NCI-H2107 (cell line): ENCODE measurements around the gene RAB3GAP2.
"Not testable (repeated sequence)": the region's sequence is repeated elsewhere in the genome, so short reads cannot be mapped to it uniquely, and the experiment has no call there.

Experiments
- DNase-seq: peaks from one replicate; lab custom pipeline; 2025; lab: John Stamatoyannopoulos, UW

Gene RAB3GAP2

GRCh38 chr1:220195701-220196100 is 76.6 kb downstream of the RAB3GAP2 start:
- DNase-seq: no peak

GRCh38 chr1:220189750-220190347 is 82.4 kb downstream of the RAB3GAP2 start:
- no peak for DNase-seq

DNA sequence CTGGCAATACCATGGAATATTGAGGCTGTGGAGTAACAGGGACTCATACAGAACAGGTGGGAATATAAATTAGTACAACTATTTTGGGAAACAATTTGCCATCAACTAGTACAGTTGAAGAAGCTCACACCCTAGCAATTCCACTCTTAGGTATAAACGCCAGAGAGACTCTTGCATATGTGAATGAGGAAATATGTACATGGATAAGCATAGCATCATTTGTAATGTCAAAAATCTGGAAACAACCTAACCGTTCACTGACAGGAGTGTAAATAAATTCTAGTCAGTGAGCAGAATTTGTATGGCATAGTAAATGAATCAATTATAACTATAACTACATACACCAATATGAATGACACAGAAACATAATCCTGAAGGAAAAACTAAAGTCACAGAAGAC is 83.7 kb downstream of the RAB3GAP2 start:
- DNase-seq: no peak

DNA sequence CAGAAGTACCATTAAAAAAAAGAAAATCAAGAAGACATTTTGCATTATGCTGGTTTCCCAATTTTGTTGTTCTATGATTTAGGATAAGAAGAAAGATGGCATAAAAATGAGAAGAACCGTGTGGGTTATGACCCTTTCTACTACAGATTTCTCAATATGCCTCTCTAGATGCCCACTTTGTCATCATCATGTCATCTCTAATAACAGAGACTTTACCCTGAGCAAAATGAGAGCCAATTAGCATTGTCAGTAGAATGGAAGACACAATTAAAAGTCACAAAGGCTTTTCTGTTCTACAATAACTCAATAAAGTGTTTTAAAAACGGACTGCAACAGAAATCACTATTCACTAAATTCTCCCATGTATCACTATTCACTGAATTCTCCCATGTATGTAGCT is 85.5 kb downstream of the RAB3GAP2 start:
- DNase-seq: no peak

- DNase-seq: no peak
Observed at GRCh38 chr1:220184506-220184905, 87.7 kb downstream of the RAB3GAP2 start.

DNA sequence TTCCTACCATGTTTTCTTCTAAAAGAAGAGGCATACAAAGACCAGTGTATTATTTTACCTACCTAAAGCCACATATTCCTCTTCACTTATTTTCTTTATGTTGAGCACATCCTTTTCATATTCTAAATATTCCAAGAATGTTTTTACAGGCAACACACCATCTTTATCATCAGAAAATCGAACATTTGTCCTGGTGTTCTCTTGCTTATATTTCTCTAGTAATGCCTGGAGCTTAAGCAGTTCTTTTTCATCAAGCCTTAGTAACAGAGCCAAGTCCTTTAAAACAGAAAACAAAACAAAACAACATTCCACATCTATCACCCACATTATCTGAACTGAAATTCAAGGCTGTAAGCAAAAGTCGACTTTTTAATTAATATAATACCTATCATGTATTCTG is 89.6 kb downstream of the RAB3GAP2 start:
- DNase-seq: no peak

- no peak for DNase-seq
Observed at GRCh38 chr1:220182111-220182510, 90.1 kb downstream of the RAB3GAP2 start.

DNA sequence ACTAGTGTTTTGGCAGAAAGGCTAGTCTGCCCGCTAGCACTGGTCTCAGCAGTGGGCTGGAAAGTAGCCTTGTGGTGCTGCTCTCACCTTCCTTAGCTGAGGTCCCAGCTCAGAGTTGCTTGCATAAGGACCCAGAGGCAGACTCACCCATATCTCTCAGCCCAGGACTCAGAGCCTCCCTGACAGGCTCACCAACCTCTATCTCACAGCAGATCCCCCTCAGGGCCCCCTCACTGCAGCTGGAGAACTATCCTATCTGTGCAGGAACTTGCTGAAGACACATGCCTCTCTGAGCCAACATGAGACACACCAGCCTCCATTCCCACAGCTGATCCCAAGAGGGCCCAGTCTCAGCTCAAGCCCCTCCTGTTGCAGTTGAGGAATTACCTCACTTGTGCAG is 95.7 kb downstream of the RAB3GAP2 start:
- DNase-seq: no peak

DNA sequence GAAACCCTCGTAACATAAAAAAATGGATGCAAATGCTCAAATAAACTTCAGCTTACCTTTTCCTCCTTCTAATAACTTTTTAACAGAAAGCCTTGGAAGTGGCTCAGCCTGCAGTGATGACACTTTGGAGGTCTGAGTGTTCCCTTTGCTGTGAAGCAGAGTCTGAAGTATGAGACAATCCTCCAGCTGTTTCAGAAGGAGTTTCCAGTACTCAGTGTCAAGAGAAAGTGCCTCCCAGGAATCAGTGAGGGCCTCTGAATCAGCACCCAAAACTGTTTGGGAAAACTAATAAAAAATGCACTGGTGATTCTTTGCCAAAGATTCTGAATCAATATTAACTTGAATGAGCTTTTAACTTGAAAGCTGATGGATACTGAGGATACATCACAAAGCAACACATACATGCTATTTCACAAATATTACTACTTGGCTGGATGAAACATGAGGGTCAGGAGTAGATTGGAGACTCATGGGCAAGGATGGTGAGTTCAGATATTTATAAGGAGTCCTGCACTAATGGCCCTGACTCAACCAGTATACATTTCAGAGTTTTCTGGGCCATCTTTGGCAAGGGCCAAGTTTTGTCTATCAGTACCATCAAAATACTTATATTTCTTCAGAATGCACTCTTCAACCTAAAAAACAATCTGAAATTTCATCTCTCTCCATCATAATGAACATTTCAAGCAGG is 101.3 kb downstream of the RAB3GAP2 start:
- no peak for DNase-seq

GRCh38 chr1:220169887-220170286 is 102.4 kb downstream of the RAB3GAP2 start:
- not testable (repeated sequence) for DNase-seq

DNA sequence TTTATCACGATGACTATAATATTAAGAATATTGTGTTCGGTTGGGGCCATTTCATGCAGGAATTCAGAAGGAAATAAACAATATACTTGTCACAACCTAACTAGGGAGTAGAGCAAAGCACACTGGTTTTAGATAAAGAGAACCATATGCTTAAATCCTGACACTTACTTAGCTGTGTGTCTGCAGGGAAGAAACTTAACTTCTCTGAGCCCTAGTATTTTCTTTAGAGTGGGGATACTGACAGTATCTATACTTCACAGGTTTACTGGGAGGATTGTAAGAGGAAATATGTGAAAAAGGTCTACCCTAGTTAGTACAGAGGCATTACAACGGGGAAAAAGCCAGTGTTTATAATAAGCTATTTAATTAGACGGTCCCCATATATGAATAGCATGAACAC is 105.4 kb downstream of the RAB3GAP2 start:
- DNase-seq: no peak

- DNase-seq: no peak
Observed at GRCh38 chr1:220164517-220164916, 107.7 kb downstream of the RAB3GAP2 start.

DNA sequence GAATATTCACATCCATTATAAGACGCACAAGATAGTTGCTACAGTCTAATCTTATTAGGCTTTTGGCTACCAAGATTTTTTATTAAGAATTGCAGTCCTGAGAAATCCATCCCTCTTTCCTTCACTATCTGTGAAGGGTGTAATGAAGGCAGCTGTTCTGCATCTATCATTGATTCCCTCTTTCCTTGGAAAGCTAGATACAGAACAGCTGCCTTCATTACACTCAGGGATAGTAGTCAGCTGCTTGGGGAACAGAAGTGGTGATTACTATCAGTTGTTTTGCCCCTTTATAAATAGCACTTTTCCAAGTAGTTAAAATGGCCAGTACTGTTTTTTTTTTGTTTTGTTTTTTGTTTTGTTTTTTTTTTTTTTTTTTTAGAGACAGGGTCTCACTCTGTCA is 108.1 kb downstream of the RAB3GAP2 start:
- DNase-seq: no peak

DNA sequence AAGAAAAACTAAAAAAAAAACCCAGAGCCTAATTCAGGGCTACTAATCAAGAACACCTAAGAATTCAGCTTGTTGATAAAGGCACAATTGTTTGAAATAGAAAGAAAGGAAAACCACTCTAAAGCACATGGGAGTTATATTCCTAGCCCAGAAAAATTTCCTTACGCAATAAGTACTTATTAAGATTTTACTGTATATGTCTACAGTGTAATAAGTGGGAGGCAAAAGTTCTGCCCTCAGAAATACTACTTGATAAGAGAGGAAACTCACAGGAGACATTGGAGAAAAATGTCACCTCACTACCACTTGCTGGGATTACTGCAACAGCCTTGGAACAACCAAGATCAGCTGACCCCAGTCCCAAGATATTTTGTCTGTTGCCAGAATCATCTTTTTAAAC is 112.2 kb downstream of the RAB3GAP2 start:
- DNase-seq: no peak

DNA sequence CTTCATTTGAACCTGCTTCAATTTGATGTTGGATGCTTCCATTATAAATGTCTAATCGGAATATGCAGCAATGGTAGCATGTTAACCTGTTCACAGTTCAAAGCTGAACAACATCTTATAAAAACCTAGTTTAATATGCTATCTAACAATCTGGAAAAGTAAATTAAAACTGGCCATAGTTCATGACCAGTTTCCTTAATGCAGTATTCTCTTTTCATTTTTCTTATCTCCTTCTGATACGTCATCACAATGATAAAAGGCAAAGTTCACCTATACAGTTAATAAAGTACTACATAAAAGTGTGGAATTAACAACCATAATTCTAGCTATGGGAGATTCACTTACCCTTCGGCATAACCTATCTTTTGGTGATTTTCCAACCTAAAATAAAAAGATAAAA is 113.2 kb downstream of the RAB3GAP2 start:
- no peak for DNase-seq

DNA sequence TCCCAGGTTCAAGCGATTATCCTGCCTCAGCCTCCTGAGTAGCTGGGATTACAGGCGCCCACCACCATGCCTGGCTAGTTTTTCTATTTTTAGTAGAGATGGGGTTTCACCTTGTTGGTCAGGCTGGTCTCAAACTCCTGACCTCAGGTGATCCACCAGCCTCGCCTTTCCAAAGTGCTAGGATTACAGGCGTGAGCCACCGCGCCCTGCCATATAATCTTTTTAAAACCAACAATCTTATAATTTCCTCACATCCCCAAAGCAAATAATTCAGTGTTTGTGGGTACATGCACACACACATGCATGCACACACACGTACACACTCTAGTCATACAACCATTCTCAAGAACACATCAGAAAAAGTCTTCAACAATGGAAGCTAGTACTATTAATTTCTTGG is 113.7 kb downstream of the RAB3GAP2 start:
- DNase-seq: not testable (repeated sequence)

DNA sequence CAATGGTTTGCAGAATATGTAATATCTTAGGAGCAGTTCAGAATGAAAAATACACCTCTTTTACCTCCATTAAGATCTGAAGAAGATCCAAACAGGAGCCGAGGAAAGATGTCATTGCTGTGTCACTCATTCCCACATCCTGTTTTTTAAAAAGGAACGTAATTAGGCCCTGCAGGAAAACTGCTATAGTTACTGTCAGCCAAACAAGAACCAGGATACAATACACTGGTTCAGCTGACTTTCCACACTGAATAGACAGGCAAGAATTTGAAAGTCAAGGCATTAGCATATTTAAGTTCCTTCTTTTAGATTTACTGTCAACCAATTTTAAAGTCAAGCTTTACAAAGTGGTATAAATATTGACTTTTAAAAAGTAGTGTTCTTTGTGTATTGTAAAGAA is 114.5 kb downstream of the RAB3GAP2 start:
- DNase-seq: no peak

DNA sequence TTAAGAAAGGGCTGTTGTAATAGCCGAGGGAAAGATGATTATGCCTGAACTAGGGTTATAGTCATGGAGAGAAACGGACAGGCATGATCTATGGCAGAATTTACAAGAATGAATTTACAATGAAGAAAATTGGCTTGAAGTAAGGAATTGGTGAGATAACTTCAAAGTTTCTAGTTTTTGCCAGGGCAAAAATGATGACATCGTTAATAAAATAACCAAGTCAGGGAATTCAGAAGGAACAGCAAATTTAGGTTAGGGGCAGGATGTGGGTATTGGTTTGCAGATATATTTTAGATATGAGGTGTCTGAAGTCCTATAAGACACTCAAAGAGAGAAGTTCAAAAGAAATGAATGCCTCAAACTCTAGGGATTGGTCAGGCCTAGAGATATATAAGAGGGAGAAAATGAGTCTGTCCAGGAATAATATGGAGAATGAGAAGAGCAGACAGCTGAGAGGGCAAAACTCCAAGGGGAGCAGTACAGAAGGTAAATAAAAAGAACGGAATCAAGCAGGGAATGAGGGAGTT is 115.6 kb downstream of the RAB3GAP2 start:
- DNase-seq: no peak

GRCh38 chr1:220153147-220153546 is 119.1 kb downstream of the RAB3GAP2 start:
- no peak for DNase-seq

- DNase-seq: no peak
Observed at GRCh38 chr1:220151454-220151853, 120.8 kb downstream of the RAB3GAP2 start.

DNA sequence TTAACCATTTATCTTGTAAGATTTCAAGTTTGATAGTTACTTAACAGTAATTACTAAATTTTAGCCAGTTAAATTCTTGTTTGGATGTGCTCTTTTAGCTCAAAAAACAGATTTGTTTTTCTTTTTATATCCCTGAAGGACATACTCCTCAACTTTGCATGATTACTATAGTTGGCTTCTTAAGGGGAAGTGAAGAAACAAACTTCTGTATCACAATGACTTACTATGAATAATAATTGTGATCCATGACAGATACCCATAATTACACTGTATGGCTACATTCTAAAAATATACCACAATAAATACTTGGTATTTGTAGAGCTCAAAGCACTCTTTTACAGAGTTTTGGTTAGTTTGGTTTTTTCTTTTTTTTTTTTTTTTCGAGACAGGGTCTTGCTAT is 122.5 kb downstream of the RAB3GAP2 start:
- DNase-seq: no peak

DNA sequence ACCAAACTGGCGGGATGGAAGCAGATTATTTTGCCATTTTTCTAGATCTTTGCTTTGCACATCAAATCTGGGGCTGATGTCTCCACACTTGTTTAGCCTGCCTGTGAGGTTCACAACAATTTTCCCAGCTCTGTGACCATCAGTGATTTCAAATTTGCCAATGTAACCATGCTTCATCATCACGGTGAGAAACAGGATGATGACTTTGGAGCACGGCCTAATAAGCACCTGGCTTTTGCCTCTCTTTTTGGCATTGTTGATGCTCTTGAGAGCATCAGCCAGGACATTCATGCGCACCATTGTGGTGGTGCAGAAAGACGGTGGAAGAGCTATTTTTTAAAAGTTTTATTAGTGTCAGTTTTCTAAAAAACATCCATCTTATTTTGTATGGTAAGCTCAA is 128.2 kb downstream of the RAB3GAP2 start:
- DNase-seq: no peak

- DNase-seq: no peak
Observed at GRCh38 chr1:220139966-220140365, 132.3 kb downstream of the RAB3GAP2 start.
